ENCODE results near the gene EQTN. TPM values are rescaled to one million over a fixed set of nuclear protein-coding genes. Genes with fewer than 3 reads are reported as not detected.
A peak's percentile ranks its signal among the peaks of the same experiment; 100 is the strongest.

EQTN gene
- total and polyA plus RNA-seq, 2 donors (not counting 1 experiment from before 2014, with no cell fraction given) = 0.58 TPM; not detected in 1

- no peak overlapping the region for H3K9ac ChIP-seq (ENCODE audit: low read length)
- no peak overlapping the region for H3K27ac ChIP-seq (ENCODE audit: low read length in 2 of 2)
- Mint-ChIP-seq H3K4me3 (no peak overlapping the region), H3K27ac (no peak overlapping the region), H3K4me1 (peaks cover 2% of the 10 kb centered on the region), H3K27me3 (peaks cover 23% of the 10 kb centered on the region), H3K9me3 (ENCODE audit: insufficient read depth) (no peaks in the 10 kb centered on the region)
- POLR2A ChIA-PET = no interaction called here
- H3K4me3 ChIP-seq (ENCODE audit: control extremely low read depth in 1 of 5, extremely low read depth in 1 of 5, insufficient read depth in 1 of 5, low read depth in 2 of 5, low read length in 4 of 5) = no peak overlapping the region
- TF ChIP-seq CTCF (IDR thresholded peaks at IDR 0.05) = no peak
- no peak for TF ChIP-seq EZH2 (IDR thresholded peaks at IDR 0.05; ENCODE audit: borderline replicate concordance, insufficient read depth, low read depth, low read length, poor library complexity, severe bottlenecking)
- no peak overlapping the region for H3K4me2 ChIP-seq (replicated peaks; ENCODE audit: low read depth, low read length, poor library complexity, severe bottlenecking)
- no peaks in the 10 kb centered on the region for H3K79me2 ChIP-seq (ENCODE audit: control insufficient read depth, insufficient read depth, low read length)
- no peak overlapping the region for H2AFZ ChIP-seq (ENCODE audit: insufficient read depth, low read depth, low read length, poor library complexity, severe bottlenecking)
- 94% methylated on average over 4 of the region's 7 CpGs for WGBS (ENCODE audit: insufficient coverage)
- no peaks in the 10 kb centered on the region for H3K9me3 ChIP-seq (ENCODE audit: control extremely low read depth in 1 of 3, control insufficient read depth in 2 of 3, insufficient read depth in 1 of 3, low read length in 2 of 3)
- H4K20me1 ChIP-seq (ENCODE audit: control insufficient read depth, insufficient read depth, low read length, poor library complexity, severe bottlenecking) = no peaks in the 10 kb centered on the region
- H3K4me1 ChIP-seq (ENCODE audit: control insufficient read depth in 2 of 2, insufficient read depth in 2 of 2, low read length in 2 of 2) = peaks cover 0 to 6% of the 10 kb centered on the region in 2 donors
- H3K27me3 ChIP-seq (replicated peaks in 1 of 4; ENCODE audit: control extremely low read depth in 1 of 4, control insufficient read depth in 3 of 4, insufficient read depth in 4 of 4, low read length in 3 of 4) = peaks cover 0 to 6% (median 3%) of the 10 kb centered on the region in 4 experiments
- intact Hi-C loops (cut with micrococcal nuclease) = no loop called here
- CTCF ChIA-PET = no interaction called here
- DNase-seq (no peak), ATAC-seq (ENCODE audit: low read depth) (no peak)
- no peaks in the 10 kb centered on the region for H3K36me3 ChIP-seq (replicated peaks in 1 of 2; ENCODE audit: control extremely low read depth in 1 of 2, control insufficient read depth in 1 of 2, extremely low read depth in 1 of 2, insufficient read depth in 2 of 2, low read length in 1 of 2)
These were observed 14.7 kb downstream of the EQTN start for GRCh38 chr9:27282269-27282668.

GRCh38 chr9:27280860-27281259, 16.1 kb downstream of the EQTN start:
- H3K4me2 ChIP-seq (replicated peaks; ENCODE audit: low read depth, low read length, poor library complexity, severe bottlenecking) = peak overlapping the region; percentile 26
- POLR2A ChIA-PET = no interaction called here
- H3K4me3 Mint-ChIP-seq = no peak overlapping the region

More at GRCh38 chr9:27280860-27281259, 16.1 kb downstream of the EQTN start:
- H3K9ac ChIP-seq (ENCODE audit: low read length) = no peak overlapping the region
- Mint-ChIP-seq H3K9me3 (ENCODE audit: insufficient read depth) (no peaks in the 10 kb centered on the region), H3K4me1 (peaks cover 4% of the 10 kb centered on the region), H3K27ac (no peak overlapping the region), H3K27me3 (peaks cover 16% of the 10 kb centered on the region)
- no peak for TF ChIP-seq CTCF (IDR thresholded peaks at IDR 0.05)
- TF ChIP-seq EZH2 (IDR thresholded peaks at IDR 0.05; ENCODE audit: borderline replicate concordance, insufficient read depth, low read depth, low read length, poor library complexity, severe bottlenecking) = no peak
- no peaks in the 10 kb centered on the region for H3K36me3 ChIP-seq (replicated peaks in 1 of 2; ENCODE audit: control extremely low read depth in 1 of 2, control insufficient read depth in 1 of 2, extremely low read depth in 1 of 2, insufficient read depth in 2 of 2, low read length in 1 of 2)
- peaks cover 0 to 6% (median 3%) of the 10 kb centered on the region in 4 experiments for H3K27me3 ChIP-seq (replicated peaks in 1 of 4; ENCODE audit: control extremely low read depth in 1 of 4, control insufficient read depth in 3 of 4, insufficient read depth in 4 of 4, low read length in 3 of 4)
- ATAC-seq (ENCODE audit: low read depth) (no peak), DNase-seq (no peak)
- 0% methylated on average over 2 of the region's 5 CpGs for WGBS (ENCODE audit: insufficient coverage)
- no peaks in the 10 kb centered on the region for H3K9me3 ChIP-seq (ENCODE audit: control extremely low read depth in 1 of 3, control insufficient read depth in 2 of 3, insufficient read depth in 1 of 3, low read length in 2 of 3)
- no peak overlapping the region for H3K27ac ChIP-seq (ENCODE audit: low read length in 2 of 2)
- no peak overlapping the region for H3K4me3 ChIP-seq (ENCODE audit: control extremely low read depth in 1 of 5, extremely low read depth in 1 of 5, insufficient read depth in 1 of 5, low read depth in 2 of 5, low read length in 4 of 5)
- no peaks in the 10 kb centered on the region for H3K79me2 ChIP-seq (ENCODE audit: control insufficient read depth, insufficient read depth, low read length)
- intact Hi-C loops (cut with micrococcal nuclease) = no loop called here
- peaks cover 0 to 6% of the 10 kb centered on the region in 2 donors for H3K4me1 ChIP-seq (ENCODE audit: control insufficient read depth in 2 of 2, insufficient read depth in 2 of 2, low read length in 2 of 2)
- no peak overlapping the region for H2AFZ ChIP-seq (ENCODE audit: insufficient read depth, low read depth, low read length, poor library complexity, severe bottlenecking)
- CTCF ChIA-PET = no interaction called here
- H4K20me1 ChIP-seq (ENCODE audit: control insufficient read depth, insufficient read depth, low read length, poor library complexity, severe bottlenecking) = no peaks in the 10 kb centered on the region
